ENCODE results near the gene PRKAG2.
"Not testable (repeated sequence)": the region's sequence is repeated elsewhere in the genome, so short reads cannot be mapped to it uniquely, and the experiment has no call there.

Gene PRKAG2

DNA sequence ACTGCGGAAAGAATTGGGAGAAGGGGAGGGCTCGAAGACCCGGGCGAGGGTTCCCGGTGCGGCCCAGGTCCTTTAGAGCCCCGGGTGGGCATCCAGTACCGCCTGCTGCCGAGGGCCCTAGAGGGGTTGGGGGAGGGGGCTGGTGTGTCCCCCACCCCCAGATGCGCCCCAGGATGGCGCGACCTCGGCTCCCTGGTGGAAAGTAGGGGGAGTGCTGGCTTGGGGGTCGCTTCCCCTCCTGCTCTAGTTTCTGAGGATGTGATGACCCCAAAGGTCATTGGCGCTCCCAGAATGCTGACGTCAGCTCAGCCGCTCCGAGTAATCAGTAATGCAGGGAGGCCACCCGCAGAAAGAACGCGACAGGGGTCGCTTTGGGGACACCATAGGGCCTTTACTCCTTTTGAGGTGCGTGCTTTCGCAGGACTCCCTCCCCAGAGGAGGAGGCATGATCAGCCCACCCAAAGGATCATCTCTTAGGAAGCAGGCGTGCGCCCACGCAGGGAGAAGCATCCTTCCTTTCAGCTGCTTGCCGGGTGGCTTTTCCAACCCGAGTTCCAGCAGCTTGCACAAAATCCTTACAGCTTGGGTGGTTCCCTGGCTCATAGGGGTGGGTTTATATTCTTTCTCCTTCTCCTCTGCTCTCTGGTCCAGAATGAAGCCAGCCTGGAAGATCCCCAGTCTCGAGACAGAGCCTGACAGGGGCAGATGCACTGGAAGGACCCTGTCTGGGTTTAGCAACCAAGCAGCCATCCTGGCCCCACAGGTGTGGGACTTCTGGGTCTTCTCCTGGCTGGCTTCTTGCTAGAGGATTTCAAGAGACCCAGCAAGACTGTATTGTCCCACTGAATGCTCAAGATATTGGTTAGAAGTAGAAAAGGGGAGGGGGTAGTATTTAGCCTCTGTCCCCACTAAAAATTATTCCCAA, 1.3 kb upstream of the PRKAG2 start:
- CTCF ChIA-PET = no interaction called here
- DNase-seq (ENCODE audit: extremely low spot score) = no peak
- TF ChIP-seq, protein P1, sequence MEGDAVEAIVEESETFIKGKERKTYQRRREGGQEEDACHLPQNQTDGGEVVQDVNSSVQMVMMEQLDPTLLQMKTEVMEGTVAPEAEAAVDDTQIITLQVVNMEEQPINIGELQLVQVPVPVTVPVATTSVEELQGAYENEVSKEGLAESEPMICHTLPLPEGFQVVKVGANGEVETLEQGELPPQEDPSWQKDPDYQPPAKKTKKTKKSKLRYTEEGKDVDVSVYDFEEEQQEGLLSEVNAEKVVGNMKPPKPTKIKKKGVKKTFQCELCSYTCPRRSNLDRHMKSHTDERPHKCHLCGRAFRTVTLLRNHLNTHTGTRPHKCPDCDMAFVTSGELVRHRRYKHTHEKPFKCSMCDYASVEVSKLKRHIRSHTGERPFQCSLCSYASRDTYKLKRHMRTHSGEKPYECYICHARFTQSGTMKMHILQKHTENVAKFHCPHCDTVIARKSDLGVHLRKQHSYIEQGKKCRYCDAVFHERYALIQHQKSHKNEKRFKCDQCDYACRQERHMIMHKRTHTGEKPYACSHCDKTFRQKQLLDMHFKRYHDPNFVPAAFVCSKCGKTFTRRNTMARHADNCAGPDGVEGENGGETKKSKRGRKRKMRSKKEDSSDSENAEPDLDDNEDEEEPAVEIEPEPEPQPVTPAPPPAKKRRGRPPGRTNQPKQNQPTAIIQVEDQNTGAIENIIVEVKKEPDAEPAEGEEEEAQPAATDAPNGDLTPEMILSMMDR (IDR thresholded peaks at IDR 0.05; ENCODE audit: control extremely low read depth, extremely low read depth, low read depth, missing control alignments) = no peak
- POLR2A ChIA-PET = no interaction called here

- TF ChIP-seq, protein P1 (IDR thresholded peaks at IDR 0.05; ENCODE audit: control extremely low read depth, extremely low read depth, low read depth, missing control alignments) = no peak
- ChIA-PET POLR2A (no interaction called here), CTCF (no interaction called here)
- peak; percentile 45 for DNase-seq (ENCODE audit: extremely low spot score)
These were observed 695 bp downstream of the PRKAG2 start for GRCh38 chr7:151875942-151876898.

GRCh38 chr7:151874479-151874878, 2.4 kb downstream of the PRKAG2 start:
- CTCF ChIA-PET; DNase-seq (ENCODE audit: extremely low spot score); POLR2A ChIA-PET: not testable (repeated sequence)

DNA sequence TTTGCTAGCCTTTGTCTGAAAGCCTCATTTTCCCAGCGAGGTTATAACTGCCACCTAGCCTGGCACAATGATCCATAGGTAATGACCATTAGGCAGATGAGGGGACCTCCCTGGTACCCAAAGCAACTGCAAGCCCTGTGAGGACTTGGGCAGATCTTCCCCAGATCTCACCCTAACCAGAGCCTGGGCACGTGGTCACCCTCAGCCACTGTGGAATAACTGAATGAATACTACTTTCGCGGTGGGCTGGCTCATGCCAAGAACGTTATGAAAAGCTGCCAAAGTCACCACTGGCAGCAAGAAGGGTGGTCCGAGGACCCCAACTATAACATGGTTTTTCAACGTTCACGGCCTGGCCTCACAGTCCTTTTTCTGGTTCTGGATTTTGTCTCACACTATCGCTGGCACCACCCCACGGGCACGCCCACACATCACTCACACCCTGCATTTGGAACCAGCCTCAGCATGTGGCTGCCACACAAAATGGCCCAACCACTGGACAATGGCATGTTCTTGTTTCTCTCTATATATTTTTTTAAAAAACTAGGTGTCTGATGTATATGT, 3.4 kb downstream of the PRKAG2 start:
- TF ChIP-seq, protein P1 (IDR thresholded peaks at IDR 0.05; ENCODE audit: control extremely low read depth, extremely low read depth, low read depth, missing control alignments) = no peak
- DNase-seq (ENCODE audit: extremely low spot score) = no peak
- ChIA-PET POLR2A (no interaction called here), CTCF (no interaction called here)

DNA sequence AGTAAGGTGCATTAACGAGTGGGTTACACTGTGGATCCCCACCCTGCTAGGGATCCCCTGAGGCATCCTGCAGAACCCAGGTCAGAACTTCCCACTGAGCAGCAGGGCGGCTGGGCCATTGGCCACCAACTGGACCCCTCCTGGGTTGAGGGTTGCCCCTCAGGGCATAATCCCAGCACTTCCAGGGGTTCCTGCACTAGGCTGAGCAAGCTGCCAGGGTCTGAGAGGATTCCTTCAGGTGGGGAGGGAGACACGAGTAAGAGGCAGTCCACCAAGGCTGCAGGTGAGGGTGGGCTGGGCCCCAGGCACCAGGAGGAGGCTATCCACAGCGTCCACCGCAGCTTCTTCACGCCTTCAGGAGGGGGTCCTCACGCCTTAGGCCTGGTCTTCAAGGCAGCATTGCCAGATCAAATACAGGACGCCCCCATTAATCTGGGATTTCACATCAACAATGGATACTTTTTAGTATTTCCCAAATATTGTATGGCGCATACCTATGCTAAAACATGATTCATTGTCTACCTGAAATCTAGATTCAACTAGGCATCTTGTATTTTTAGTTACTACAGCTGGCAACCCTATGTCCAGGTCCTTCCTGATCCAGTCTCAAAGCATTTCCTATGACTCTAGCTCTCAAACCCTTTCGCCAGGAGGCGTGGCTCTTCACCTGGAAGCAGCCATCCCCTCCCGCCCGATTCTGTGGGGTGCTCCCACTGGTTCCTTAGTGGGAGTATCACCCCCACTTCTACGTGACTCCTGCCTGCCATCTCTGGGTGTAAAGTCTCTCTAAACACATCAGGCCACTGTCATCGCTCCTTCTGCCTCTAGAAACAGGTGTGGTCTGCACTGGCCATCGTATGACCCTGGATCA, 4.1 kb downstream of the PRKAG2 start:
- TF ChIP-seq, protein P1 (IDR thresholded peaks at IDR 0.05; ENCODE audit: control extremely low read depth, extremely low read depth, low read depth, missing control alignments) = no peak
- ChIA-PET POLR2A (no interaction called here), CTCF (no interaction called here)
- DNase-seq (ENCODE audit: extremely low spot score) = no peak

DNA sequence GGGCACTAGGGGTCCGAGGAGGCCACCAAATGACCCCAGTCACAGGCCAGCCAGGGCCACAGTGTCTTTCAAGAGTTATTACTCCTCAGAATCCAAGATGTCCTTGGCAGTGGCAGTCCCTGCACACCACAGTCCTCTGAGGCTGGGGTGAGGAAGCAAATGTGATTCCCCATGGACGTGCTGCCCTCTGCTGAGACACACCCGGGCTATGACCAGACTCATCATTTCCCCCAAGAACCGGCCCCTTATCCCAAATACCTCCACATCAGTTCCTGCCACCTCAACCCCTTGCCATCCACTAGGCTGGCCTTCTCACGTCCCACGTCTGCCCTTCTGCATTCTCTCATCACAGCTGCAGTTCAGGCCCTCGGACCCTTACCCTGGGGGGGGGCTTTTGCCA, 5.0 kb downstream of the PRKAG2 start:
- CTCF ChIA-PET = interaction anchor here (2.2 to 2.5 kb wide), 2 partner anchors 9 to 89 kb away, joined by 5 to 7 read pairs; no protein-coding TSS in a partner anchor
- DNase-seq (ENCODE audit: extremely low spot score) = no peak
- TF ChIP-seq, protein P1 (IDR thresholded peaks at IDR 0.05; ENCODE audit: control extremely low read depth, extremely low read depth, low read depth, missing control alignments) = no peak

More for the DNA sequence above, 5.0 kb downstream of the PRKAG2 start:
- POLR2A ChIA-PET = no interaction called here
